ENCODE results near the gene AP1S3. TPM values are rescaled to one million over a fixed set of nuclear protein-coding genes. Genes with fewer than 3 reads are reported as not detected.

Gene AP1S3
- total RNA-seq, 1 experiment from 2014 or later = 185 TPM

DNA sequence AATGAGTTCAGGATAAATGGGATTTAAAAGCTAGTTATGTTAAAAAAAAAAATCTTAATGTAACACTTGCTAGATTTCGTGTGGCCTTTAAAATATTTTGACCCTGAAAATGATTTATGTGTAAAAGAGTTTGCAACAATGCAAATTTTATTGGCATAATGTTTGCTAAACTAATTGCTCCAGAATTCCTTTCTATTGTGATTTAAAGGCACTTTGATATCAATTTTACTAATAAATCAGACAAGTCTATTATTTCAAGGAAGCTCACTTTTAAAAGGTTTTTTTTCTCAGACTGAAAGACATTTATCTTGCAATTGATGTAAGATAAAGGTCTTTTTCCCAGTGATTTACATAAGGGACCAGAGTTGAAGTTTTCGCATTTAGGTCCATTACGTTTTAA lies 17.5 kb downstream of the AP1S3 start:
- ChIA-PET CTCF (interaction anchor here (1.2 kb wide), 1 partner anchor 23 kb away, joined by 3 read pairs; no protein-coding TSS in a partner anchor), POLR2A (no interaction called here), RAD21 (ENCODE audit: low non-redundant PET in 1 of 2, low total read pairs in 2 of 2, uncharacterized antibody in 2 of 2, unreplicated experiment in 2 of 2) (no interaction called here)
- Histone ChIP-seq H3K9ac (ENCODE audit: low read length) (peak overlapping the region; percentile 32), H3K9me2 (ENCODE audit: insufficient read depth) (no peaks in the 10 kb centered on the region), H3K4me3 (replicated peaks in 1 of 2; ENCODE audit: low read depth in 1 of 2, low read length in 2 of 2) (no peak overlapping the region), H3K36me3 (ENCODE audit: control insufficient read depth in 1 of 2, insufficient read depth in 2 of 2, low read length in 2 of 2) (no peaks in the 10 kb centered on the region), H3K79me2 (ENCODE audit: insufficient read depth, low read length) (peaks cover 95% of the 10 kb centered on the region), H3K4me1 (ENCODE audit: control insufficient read depth in 1 of 2, insufficient read depth in 2 of 2, low read length in 2 of 2) (peaks cover 82 to 93% of the 10 kb centered on the region in 2 experiments), H3K9me3 (ENCODE audit: control insufficient read depth in 1 of 2, insufficient read depth in 1 of 2, low read depth in 1 of 2, low read length in 2 of 2) (no peaks in the 10 kb centered on the region), H3K4me2 (ENCODE audit: low read length) (peak overlapping the region; percentile 53), H3K27me3 (ENCODE audit: insufficient read depth, low read length) (no peaks in the 10 kb centered on the region), H3K27ac (ENCODE audit: low read depth, low read length) (peak overlapping the region; percentile 99; the same call in 1 of the 2 replicates), H4K20me1 (ENCODE audit: insufficient read depth) (peaks cover 4% of the 10 kb centered on the region; the same call in 1 of the 2 replicates), H2AFZ (ENCODE audit: low read depth, low read length, poor library complexity, severe bottlenecking) (no peak overlapping the region)
- TF ChIP-seq, protein P1, sequence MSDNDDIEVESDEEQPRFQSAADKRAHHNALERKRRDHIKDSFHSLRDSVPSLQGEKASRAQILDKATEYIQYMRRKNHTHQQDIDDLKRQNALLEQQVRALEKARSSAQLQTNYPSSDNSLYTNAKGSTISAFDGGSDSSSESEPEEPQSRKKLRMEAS (IDR thresholded peaks at IDR 0.05) = no peak
- TF ChIP-seq YY1 (IDR thresholded peaks at IDR 0.05; ENCODE audit: extremely low read depth, insufficient replicate concordance, low read depth, low read length) (no peak), FOSL1 (IDR thresholded peaks at IDR 0.05; ENCODE audit: low read depth) (no peak), CEBPB (IDR thresholded peaks at IDR 0.05; ENCODE audit: low read depth) (no peak), ZFX (IDR thresholded peaks at IDR 0.05) (no peak), ELF1 (IDR thresholded peaks at IDR 0.05; ENCODE audit: borderline replicate concordance, low read depth) (no peak; the same call in 1 of the 2 replicates), EGR1 (IDR thresholded peaks at IDR 0.05; ENCODE audit: low read depth) (no peak), RAD21 (IDR thresholded peaks at IDR 0.05; ENCODE audit: low read depth) (no peak), POLR2AphosphoS5 (IDR thresholded peaks at IDR 0.05; ENCODE audit: low read depth, low read length) (no peak), JUND (IDR thresholded peaks at IDR 0.05) (no peak), ZNF274 (IDR thresholded peaks at IDR 0.05; ENCODE audit: low read depth, low read length) (no peak), SRF (IDR thresholded peaks at IDR 0.05; ENCODE audit: low read depth) (no peak), TCF7L2 (IDR thresholded peaks at IDR 0.05; ENCODE audit: borderline replicate concordance, extremely low read depth, insufficient read depth, insufficient read length) (no peak), SIN3A (IDR thresholded peaks at IDR 0.05; ENCODE audit: low read depth) (no peak), EZH2phosphoT487 (IDR thresholded peaks at IDR 0.05; ENCODE audit: borderline replicate concordance) (no peak)
- TF ChIP-seq, protein P2, sequence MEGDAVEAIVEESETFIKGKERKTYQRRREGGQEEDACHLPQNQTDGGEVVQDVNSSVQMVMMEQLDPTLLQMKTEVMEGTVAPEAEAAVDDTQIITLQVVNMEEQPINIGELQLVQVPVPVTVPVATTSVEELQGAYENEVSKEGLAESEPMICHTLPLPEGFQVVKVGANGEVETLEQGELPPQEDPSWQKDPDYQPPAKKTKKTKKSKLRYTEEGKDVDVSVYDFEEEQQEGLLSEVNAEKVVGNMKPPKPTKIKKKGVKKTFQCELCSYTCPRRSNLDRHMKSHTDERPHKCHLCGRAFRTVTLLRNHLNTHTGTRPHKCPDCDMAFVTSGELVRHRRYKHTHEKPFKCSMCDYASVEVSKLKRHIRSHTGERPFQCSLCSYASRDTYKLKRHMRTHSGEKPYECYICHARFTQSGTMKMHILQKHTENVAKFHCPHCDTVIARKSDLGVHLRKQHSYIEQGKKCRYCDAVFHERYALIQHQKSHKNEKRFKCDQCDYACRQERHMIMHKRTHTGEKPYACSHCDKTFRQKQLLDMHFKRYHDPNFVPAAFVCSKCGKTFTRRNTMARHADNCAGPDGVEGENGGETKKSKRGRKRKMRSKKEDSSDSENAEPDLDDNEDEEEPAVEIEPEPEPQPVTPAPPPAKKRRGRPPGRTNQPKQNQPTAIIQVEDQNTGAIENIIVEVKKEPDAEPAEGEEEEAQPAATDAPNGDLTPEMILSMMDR (IDR thresholded peaks at IDR 0.05 in 2 of 3, conservative IDR thresholded peaks at IDR 0.05 in 1 of 3; ENCODE audit: borderline replicate concordance in 1 of 3, insufficient read depth in 1 of 3, low read depth in 2 of 3, low read length in 2 of 3) = no peak
- TF ChIP-seq, protein P3, sequence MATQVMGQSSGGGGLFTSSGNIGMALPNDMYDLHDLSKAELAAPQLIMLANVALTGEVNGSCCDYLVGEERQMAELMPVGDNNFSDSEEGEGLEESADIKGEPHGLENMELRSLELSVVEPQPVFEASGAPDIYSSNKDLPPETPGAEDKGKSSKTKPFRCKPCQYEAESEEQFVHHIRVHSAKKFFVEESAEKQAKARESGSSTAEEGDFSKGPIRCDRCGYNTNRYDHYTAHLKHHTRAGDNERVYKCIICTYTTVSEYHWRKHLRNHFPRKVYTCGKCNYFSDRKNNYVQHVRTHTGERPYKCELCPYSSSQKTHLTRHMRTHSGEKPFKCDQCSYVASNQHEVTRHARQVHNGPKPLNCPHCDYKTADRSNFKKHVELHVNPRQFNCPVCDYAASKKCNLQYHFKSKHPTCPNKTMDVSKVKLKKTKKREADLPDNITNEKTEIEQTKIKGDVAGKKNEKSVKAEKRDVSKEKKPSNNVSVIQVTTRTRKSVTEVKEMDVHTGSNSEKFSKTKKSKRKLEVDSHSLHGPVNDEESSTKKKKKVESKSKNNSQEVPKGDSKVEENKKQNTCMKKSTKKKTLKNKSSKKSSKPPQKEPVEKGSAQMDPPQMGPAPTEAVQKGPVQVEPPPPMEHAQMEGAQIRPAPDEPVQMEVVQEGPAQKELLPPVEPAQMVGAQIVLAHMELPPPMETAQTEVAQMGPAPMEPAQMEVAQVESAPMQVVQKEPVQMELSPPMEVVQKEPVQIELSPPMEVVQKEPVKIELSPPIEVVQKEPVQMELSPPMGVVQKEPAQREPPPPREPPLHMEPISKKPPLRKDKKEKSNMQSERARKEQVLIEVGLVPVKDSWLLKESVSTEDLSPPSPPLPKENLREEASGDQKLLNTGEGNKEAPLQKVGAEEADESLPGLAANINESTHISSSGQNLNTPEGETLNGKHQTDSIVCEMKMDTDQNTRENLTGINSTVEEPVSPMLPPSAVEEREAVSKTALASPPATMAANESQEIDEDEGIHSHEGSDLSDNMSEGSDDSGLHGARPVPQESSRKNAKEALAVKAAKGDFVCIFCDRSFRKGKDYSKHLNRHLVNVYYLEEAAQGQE (IDR thresholded peaks at IDR 0.05; ENCODE audit: low read depth) = no peak
- TSS peak; percentile 3 for BruUV-seq (replicated peaks)
- ATAC-seq (no peak), DNase-seq (ENCODE audit: low read depth, low spot score) (no peak)
- intact Hi-C loops (cut with micrococcal nuclease) = no loop called here
